Activated T-cell treated with anti-CD3 and anti-CD28 coated beads, Interleukin-2, amount 50 U/mL, for 72 hours (primary cell): ENCODE measurements around the gene AGAP1. TPM values are rescaled to one million over a fixed set of nuclear protein-coding genes. Genes with fewer than 3 reads are reported as not detected.

Experiments used
- ATAC-seq, 2 donors: fragments of 150-1000 bp; cut with Tn5 transposase; replicated peaks in 1 of 2; 2 replicates each; pipeline ENCODE4 v1.10.0; 2021; ENCODE audit warnings: moderate library complexity in 2 of 2, mild to moderate bottlenecking in 1 of 2
- DNase-seq, 2 donors: peaks; one replicate each; pipeline ENCODE4 v3.0.0; 2021 to 2022; ENCODE audit warnings: mixed read lengths in 1 of 2
- H3K27ac Mint-ChIP-seq: one replicate; pipeline ENCODE4 v1.8.0; 2022; ENCODE audit warnings: mild to moderate bottlenecking, moderate library complexity, mixed read lengths
- H3K27me3 Mint-ChIP-seq: one replicate; pipeline ENCODE4 v1.8.0; 2022; ENCODE audit warnings: low read depth, mixed read lengths
- H3K36me3 Mint-ChIP-seq, 2 donors: one replicate each; pipeline ENCODE4 v1.8.0; 2022; ENCODE audit warnings: mixed read lengths in 2 of 2, mild to moderate bottlenecking in 1 of 2; ENCODE audit not compliant: insufficient read depth in 2 of 2
- H3K4me1 Mint-ChIP-seq: one replicate; pipeline ENCODE4 v1.8.0; 2022; ENCODE audit warnings: low read depth, mixed read lengths
- H3K4me3 Mint-ChIP-seq, 2 donors: one replicate each; pipeline ENCODE4 v1.8.0; 2022; ENCODE audit warnings: mild to moderate bottlenecking in 2 of 2, mixed read lengths in 2 of 2, moderate library complexity in 2 of 2
- H3K9me3 Mint-ChIP-seq, 2 donors: one replicate each; pipeline ENCODE4 v1.8.0; 2022; ENCODE audit warnings: mixed read lengths in 2 of 2
- total RNA-seq, 2 donors: library from RNA; stranded (reverse); gene quantifications; one replicate each; pipeline ENCODE4 v1.2.3, GENCODE V29; 2022

The AGAP1 gene
- total RNA-seq, 2 donors from 2014 or later, result 0.74 to 2.9 TPM

- no peak for ATAC-seq
- H3K36me3 Mint-ChIP-seq, result peaks cover 0 to 2% of the 10 kb centered on the region in 2 donors
- H3K27ac Mint-ChIP-seq, result no peak overlapping the region
- H3K4me3 Mint-ChIP-seq, result no peak overlapping the region
- H3K27me3 Mint-ChIP-seq, result peaks cover 35% of the 10 kb centered on the region
- no peaks in the 10 kb centered on the region for H3K4me1 Mint-ChIP-seq
- no peak for DNase-seq
- peaks cover 0 to 2% of the 10 kb centered on the region in 2 donors for H3K9me3 Mint-ChIP-seq
Measured at GRCh38 chr2:235566415-235566814, 72.6 kb downstream of the AGAP1 start.

- no peaks in the 10 kb centered on the region for H3K4me1 Mint-ChIP-seq
- H3K4me3 Mint-ChIP-seq, result no peak overlapping the region
- peaks cover 0 to 2% of the 10 kb centered on the region in 2 donors for H3K9me3 Mint-ChIP-seq
- no peak for DNase-seq
- peaks cover 0 to 2% of the 10 kb centered on the region in 2 donors for H3K36me3 Mint-ChIP-seq
- H3K27ac Mint-ChIP-seq, result no peak overlapping the region
- peaks cover 35% of the 10 kb centered on the region for H3K27me3 Mint-ChIP-seq
- ATAC-seq, result no peak
Measured at GRCh38 chr2:235566931-235567495, 73.2 kb downstream of the AGAP1 start.

- ATAC-seq, result no peak
Measured at GRCh38 chr2:235567842-235568241, 74.0 kb downstream of the AGAP1 start.

GRCh38 chr2:235568431-235568830 lies 74.6 kb downstream of the AGAP1 start:
- Mint-ChIP-seq H3K4me1 (no peaks in the 10 kb centered on the region), H3K9me3 (peaks cover 0 to 2% of the 10 kb centered on the region in 2 donors), H3K27me3 (peaks cover 30% of the 10 kb centered on the region), H3K36me3 (peaks cover 0 to 2% of the 10 kb centered on the region in 2 donors), H3K4me3 (no peak overlapping the region), H3K27ac (no peak overlapping the region)
- DNase-seq (no peak), ATAC-seq (no peak)

More at GRCh38 chr2:235567842-235568241, 74.0 kb downstream of the AGAP1 start:
- H3K27me3 Mint-ChIP-seq, result peaks cover 35% of the 10 kb centered on the region
- no peak overlapping the region for H3K27ac Mint-ChIP-seq
- peaks cover 0 to 2% of the 10 kb centered on the region in 2 donors for H3K9me3 Mint-ChIP-seq
- H3K4me3 Mint-ChIP-seq, result no peak overlapping the region
- DNase-seq, result no peak
- peaks cover 0 to 2% of the 10 kb centered on the region in 2 donors for H3K36me3 Mint-ChIP-seq
- H3K4me1 Mint-ChIP-seq, result no peaks in the 10 kb centered on the region

- no peaks in the 10 kb centered on the region for H3K4me1 Mint-ChIP-seq
- no peak for ATAC-seq
Measured at GRCh38 chr2:235569837-235570236, 76.0 kb downstream of the AGAP1 start.

GRCh38 chr2:235570256-235570655 lies 76.4 kb downstream of the AGAP1 start:
- H3K4me3 Mint-ChIP-seq, result no peak overlapping the region
- H3K27me3 Mint-ChIP-seq, result peaks cover 26% of the 10 kb centered on the region
- no peak overlapping the region for H3K27ac Mint-ChIP-seq
- H3K4me1 Mint-ChIP-seq, result no peaks in the 10 kb centered on the region
- H3K36me3 Mint-ChIP-seq, result peaks cover 0 to 2% of the 10 kb centered on the region in 2 donors
- H3K9me3 Mint-ChIP-seq, result peaks cover 0 to 2% of the 10 kb centered on the region in 2 donors
- DNase-seq, result no peak
- ATAC-seq, result no peak

More at GRCh38 chr2:235569837-235570236, 76.0 kb downstream of the AGAP1 start:
- H3K4me3 Mint-ChIP-seq, result no peak overlapping the region
- peaks cover 0 to 2% of the 10 kb centered on the region in 2 donors for H3K9me3 Mint-ChIP-seq
- H3K27me3 Mint-ChIP-seq, result peaks cover 26% of the 10 kb centered on the region
- DNase-seq, result no peak
- H3K27ac Mint-ChIP-seq, result no peak overlapping the region
- H3K36me3 Mint-ChIP-seq, result peaks cover 0 to 2% of the 10 kb centered on the region in 2 donors

- Mint-ChIP-seq H3K27ac (no peak overlapping the region), H3K9me3 (peaks cover 0 to 2% of the 10 kb centered on the region in 2 donors), H3K36me3 (peaks cover 0 to 2% of the 10 kb centered on the region in 2 donors), H3K27me3 (peaks cover 24% of the 10 kb centered on the region), H3K4me3 (no peak overlapping the region), H3K4me1 (no peaks in the 10 kb centered on the region)
- no peak for ATAC-seq
- DNase-seq, result no peak
Measured at GRCh38 chr2:235570966-235571692, 77.3 kb downstream of the AGAP1 start.

GRCh38 chr2:235572592-235572991 lies 78.7 kb downstream of the AGAP1 start:
- Mint-ChIP-seq H3K9me3 (peaks cover 0 to 2% of the 10 kb centered on the region in 2 donors), H3K27ac (no peak overlapping the region), H3K27me3 (peaks cover 10% of the 10 kb centered on the region), H3K4me3 (no peak overlapping the region), H3K36me3 (peaks cover 0 to 2% of the 10 kb centered on the region in 2 donors), H3K4me1 (no peaks in the 10 kb centered on the region)
- no peak for ATAC-seq
- DNase-seq, result no peak

- no peaks in the 10 kb centered on the region for H3K4me1 Mint-ChIP-seq
- no peak overlapping the region for H3K4me3 Mint-ChIP-seq
- ATAC-seq (no peak), DNase-seq (no peak)
- no peak overlapping the region for H3K27ac Mint-ChIP-seq
- H3K27me3 Mint-ChIP-seq, result no peaks in the 10 kb centered on the region
- H3K36me3 Mint-ChIP-seq, result peaks cover 0 to 2% of the 10 kb centered on the region in 2 donors
- H3K9me3 Mint-ChIP-seq, result peaks cover 0 to 2% of the 10 kb centered on the region in 2 donors
Measured at GRCh38 chr2:235573331-235574221, 79.7 kb downstream of the AGAP1 start.

- H3K36me3 Mint-ChIP-seq, result no peaks in the 10 kb centered on the region
- DNase-seq (no peak), ATAC-seq (no peak)
- H3K27ac Mint-ChIP-seq, result no peak overlapping the region
- H3K4me3 Mint-ChIP-seq, result no peak overlapping the region
- no peaks in the 10 kb centered on the region for H3K27me3 Mint-ChIP-seq
- no peaks in the 10 kb centered on the region for H3K4me1 Mint-ChIP-seq
- no peaks in the 10 kb centered on the region for H3K9me3 Mint-ChIP-seq
Measured at GRCh38 chr2:235575431-235575830, 81.6 kb downstream of the AGAP1 start.

- Mint-ChIP-seq H3K27ac (no peak overlapping the region), H3K36me3 (no peaks in the 10 kb centered on the region), H3K9me3 (no peaks in the 10 kb centered on the region), H3K27me3 (no peaks in the 10 kb centered on the region), H3K4me3 (no peak overlapping the region), H3K4me1 (no peaks in the 10 kb centered on the region)
- DNase-seq (no peak), ATAC-seq (no peak)
Measured at GRCh38 chr2:235575904-235576303, 82.1 kb downstream of the AGAP1 start.

GRCh38 chr2:235576337-235576910 lies 82.6 kb downstream of the AGAP1 start:
- no peak for ATAC-seq
- Mint-ChIP-seq H3K27me3 (no peaks in the 10 kb centered on the region), H3K27ac (no peak overlapping the region), H3K9me3 (no peaks in the 10 kb centered on the region), H3K36me3 (no peaks in the 10 kb centered on the region), H3K4me1 (no peaks in the 10 kb centered on the region), H3K4me3 (no peak overlapping the region)
- DNase-seq, result no peak
